Immature natural killer cell (primary cell): Measurements from ENCODE around the gene NSG2. TPM values are rescaled to one million over a fixed set of nuclear protein-coding genes. Genes with fewer than 3 reads are reported as not detected.

Experiments used
- DNase-seq, 3 donors: peaks; one replicate each; pipeline ENCODE4 v3.0.0; 2022; ENCODE audit warnings: mixed read lengths in 1 of 3
- H3K27ac Mint-ChIP-seq, 6 donors: one replicate each; pipeline ENCODE4 v1.8.0; 2020; ENCODE audit warnings: mixed read lengths in 6 of 6, mild to moderate bottlenecking in 5 of 6, inconsistent platforms in 4 of 6, moderate library complexity in 3 of 6
- H3K27me3 Mint-ChIP-seq, 3 donors: one replicate each; pipeline ENCODE4 v1.8.0; 2020 to 2021; ENCODE audit warnings: low read depth in 3 of 3, mild to moderate bottlenecking in 3 of 3, mixed read lengths in 3 of 3, moderate library complexity in 3 of 3, inconsistent platforms in 1 of 3
- H3K36me3 Mint-ChIP-seq, 3 donors: one replicate each; pipeline ENCODE4 v1.8.0; 2020; ENCODE audit warnings: mixed read lengths in 3 of 3, inconsistent platforms in 2 of 3, mild to moderate bottlenecking in 2 of 3
- H3K4me1 Mint-ChIP-seq, 2 donors: one replicate each; pipeline ENCODE4 v1.8.0; 2020; ENCODE audit warnings: inconsistent platforms in 2 of 2, mild to moderate bottlenecking in 2 of 2, mixed read lengths in 2 of 2, moderate library complexity in 1 of 2
- H3K4me3 Mint-ChIP-seq, 5 donors: one replicate each; pipeline ENCODE4 v1.8.0; 2020; ENCODE audit warnings: mild to moderate bottlenecking in 5 of 5, mixed read lengths in 5 of 5, inconsistent platforms in 3 of 5, moderate library complexity in 3 of 5
- H3K9me3 Mint-ChIP-seq, 6 donors: one replicate each; pipeline ENCODE4 v1.8.0; 2020; ENCODE audit warnings: mild to moderate bottlenecking in 6 of 6, mixed read lengths in 6 of 6, inconsistent platforms in 4 of 6, moderate library complexity in 3 of 6
- polyA plus RNA-seq, 3 donors: library from polyadenylated mRNA; unstranded; fragments of 300-500 nt; fragmentation: Illumina TruSeq; gene quantifications; one replicate each; pipeline ENCODE4 v1.2.3, GENCODE V29; 2021

The NSG2 gene
- polyA plus RNA-seq, 3 donors from 2014 or later = not detected

DNA sequence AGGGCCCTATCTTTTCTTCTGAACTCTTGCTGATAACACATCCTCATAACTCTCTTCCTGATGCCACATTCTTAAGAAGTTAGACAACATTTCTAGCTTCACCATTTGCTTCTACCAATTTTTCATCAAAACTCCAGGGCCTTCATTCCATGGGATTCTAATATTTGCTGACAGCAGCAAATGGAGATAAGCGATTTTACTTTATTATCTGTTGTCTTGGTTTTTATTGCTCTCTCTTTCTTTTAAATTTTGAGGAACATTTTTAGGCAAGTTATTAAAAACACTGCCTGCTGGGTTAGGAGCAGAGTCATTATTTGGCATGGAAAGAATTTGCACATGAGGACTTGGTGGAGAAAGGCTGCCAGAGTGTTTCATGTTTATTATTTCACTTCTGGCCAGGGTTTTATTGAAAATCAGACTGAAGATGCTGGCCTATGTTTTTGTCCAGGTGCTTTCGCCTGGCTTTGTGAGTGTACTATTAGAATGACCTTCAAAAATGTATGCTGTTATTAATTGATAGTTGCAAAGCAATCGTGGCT lies 27.7 kb downstream of the NSG2 start:
- H3K36me3 Mint-ChIP-seq = no peaks in the 10 kb centered on the region
- no peak for DNase-seq
- H3K4me1 Mint-ChIP-seq = no peaks in the 10 kb centered on the region
- no peak overlapping the region for H3K4me3 Mint-ChIP-seq
- H3K27me3 Mint-ChIP-seq = peaks cover 1 to 2% (median 1%) of the 10 kb centered on the region in 3 donors
- H3K27ac Mint-ChIP-seq = no peak overlapping the region
- peaks cover 0 to 2% (median 0%) of the 10 kb centered on the region in 6 donors for H3K9me3 Mint-ChIP-seq

DNA sequence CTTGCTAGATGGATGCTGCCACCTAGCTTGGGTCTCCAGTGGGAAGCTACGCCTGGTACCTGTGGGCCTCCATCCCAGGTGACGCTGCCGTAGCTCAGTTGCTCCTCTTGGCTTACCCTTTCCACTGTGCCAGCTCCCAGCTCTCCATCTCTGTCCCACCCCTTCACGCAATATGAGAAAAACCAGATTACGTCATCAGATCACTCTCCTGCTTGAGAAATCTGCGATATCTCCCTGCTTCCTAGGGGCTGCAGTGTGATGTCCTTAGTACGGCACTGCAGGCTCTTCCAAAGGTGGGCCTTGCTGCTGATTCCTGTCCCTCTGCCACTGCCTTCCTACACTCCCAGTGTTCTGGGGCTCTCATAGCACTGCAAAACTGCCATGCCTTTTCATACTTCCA lies 28.9 kb downstream of the NSG2 start:
- Mint-ChIP-seq H3K36me3 (no peaks in the 10 kb centered on the region), H3K27me3 (peaks cover 1 to 4% (median 2%) of the 10 kb centered on the region in 3 donors), H3K4me3 (no peak overlapping the region), H3K27ac (no peak overlapping the region), H3K9me3 (peaks cover 0 to 2% (median 0%) of the 10 kb centered on the region in 6 donors), H3K4me1 (no peaks in the 10 kb centered on the region)
- DNase-seq = no peak

DNA sequence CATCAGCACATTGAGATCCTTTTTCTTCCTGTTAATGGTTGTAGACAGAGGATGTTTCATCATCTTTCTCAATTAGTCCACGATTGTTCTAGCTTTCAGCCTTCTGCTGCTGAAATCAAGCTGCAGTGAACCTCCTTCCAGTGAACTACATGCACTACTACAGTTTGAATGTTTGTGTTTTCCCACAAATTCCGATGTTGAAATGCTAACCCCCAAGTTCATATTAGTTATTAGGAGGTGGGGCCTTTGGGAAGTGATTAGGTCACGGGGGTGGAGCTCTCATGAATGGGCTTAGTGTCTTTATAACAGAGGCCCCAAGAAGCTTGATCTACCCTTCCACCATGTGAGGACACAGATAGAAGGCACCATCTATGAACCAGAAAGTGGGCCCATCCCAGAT lies 32.9 kb downstream of the NSG2 start:
- Mint-ChIP-seq H3K4me3 (no peak overlapping the region), H3K36me3 (no peaks in the 10 kb centered on the region), H3K4me1 (no peaks in the 10 kb centered on the region), H3K27me3 (peaks cover 3 to 8% (median 6%) of the 10 kb centered on the region in 3 donors), H3K9me3 (no peaks in the 10 kb centered on the region), H3K27ac (no peak overlapping the region)
- no peak for DNase-seq

DNA sequence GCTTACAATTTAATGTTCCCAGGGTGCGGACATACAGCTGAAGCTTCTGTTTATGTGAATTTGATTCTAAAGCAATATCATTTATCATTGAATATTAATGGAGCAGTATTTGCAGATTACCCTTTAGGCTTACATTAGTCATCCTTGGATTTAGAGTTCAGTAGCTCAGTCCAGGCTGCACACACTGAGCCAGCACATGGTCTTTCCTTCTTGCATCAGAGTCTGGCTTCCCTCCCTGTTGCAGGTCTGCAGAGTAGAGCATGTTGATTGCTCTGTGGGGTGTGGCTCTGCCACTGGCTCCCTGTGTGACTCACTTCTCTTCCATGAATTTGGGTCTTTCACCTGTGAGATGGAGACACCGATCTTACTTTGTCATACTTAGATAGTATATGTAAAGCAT lies 36.8 kb downstream of the NSG2 start:
- Mint-ChIP-seq H3K36me3 (no peaks in the 10 kb centered on the region), H3K27ac (no peak overlapping the region), H3K27me3 (peaks cover 2 to 7% (median 6%) of the 10 kb centered on the region in 3 donors), H3K4me3 (no peak overlapping the region), H3K4me1 (no peaks in the 10 kb centered on the region), H3K9me3 (no peaks in the 10 kb centered on the region)
- no peak for DNase-seq

DNA sequence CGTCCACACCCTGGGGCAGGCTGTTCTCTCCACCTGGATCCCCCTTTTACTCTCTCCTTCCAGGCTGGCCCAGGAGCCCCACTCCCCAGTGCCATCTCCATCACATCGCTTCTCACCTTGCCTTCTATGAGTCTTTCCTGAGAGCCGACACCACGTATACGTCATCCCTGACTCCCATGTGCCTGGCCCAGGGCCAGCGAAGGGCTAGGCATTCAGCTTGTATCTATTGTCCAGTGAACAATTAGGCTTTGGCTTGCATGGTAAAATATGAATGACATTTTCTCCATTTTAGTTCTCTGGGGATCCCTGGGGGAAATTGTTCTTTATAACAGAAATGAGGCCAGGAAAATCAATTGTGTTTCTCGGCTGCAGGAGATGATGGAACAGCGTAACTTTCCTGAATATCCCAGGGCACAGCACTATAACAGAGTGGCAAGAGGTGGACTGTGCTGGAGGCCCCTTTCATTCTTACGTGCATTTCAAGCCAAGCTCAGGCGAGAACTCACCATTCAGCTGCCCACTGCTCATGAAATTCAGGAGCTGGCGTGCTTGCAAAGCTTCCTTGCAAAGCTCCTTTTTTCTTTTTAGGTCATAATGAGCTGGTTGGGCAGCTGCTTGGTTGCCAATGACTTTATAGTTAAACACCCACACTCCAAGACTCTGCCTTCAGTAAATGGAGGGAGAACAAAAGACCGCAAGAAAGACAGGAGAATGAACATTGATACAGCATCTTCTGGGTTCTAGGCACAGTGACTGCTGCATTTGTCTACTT lies 37.7 kb downstream of the NSG2 start:
- no peaks in the 10 kb centered on the region for H3K9me3 Mint-ChIP-seq
- H3K27ac Mint-ChIP-seq = no peak overlapping the region
- no peak for DNase-seq
- no peaks in the 10 kb centered on the region for H3K36me3 Mint-ChIP-seq
- no peaks in the 10 kb centered on the region for H3K4me1 Mint-ChIP-seq
- no peak overlapping the region for H3K4me3 Mint-ChIP-seq
- peaks cover 2 to 7% (median 6%) of the 10 kb centered on the region in 3 donors for H3K27me3 Mint-ChIP-seq

DNA sequence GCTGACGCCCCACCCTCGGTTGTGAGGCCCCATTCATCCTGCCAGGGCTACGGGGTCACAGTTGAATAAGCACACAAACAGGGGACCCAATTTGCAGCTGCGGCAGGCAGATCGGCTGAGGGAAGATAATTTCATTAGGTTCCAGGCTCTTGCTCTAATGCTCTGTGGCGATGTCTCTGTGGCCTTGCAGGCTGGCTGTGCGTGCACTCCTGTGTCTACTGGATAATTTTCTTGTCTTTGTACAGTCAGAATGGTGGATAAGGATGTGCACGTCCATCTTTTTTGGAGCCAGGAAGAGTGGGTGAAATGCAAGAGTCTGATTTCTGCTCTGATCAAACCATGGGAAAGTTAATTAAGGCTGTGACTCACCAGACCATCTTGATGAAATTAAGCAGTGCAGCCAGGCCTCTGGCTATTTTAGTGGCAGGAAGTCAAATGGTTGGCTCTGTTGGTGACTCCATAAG lies 39.2 kb downstream of the NSG2 start:
- H3K4me1 Mint-ChIP-seq = no peaks in the 10 kb centered on the region
- DNase-seq = no peak
- H3K36me3 Mint-ChIP-seq = no peaks in the 10 kb centered on the region
- H3K27ac Mint-ChIP-seq = no peak overlapping the region
- no peak overlapping the region for H3K4me3 Mint-ChIP-seq
- H3K9me3 Mint-ChIP-seq = no peaks in the 10 kb centered on the region
- peaks cover 3 to 4% (median 3%) of the 10 kb centered on the region in 3 donors for H3K27me3 Mint-ChIP-seq

DNA sequence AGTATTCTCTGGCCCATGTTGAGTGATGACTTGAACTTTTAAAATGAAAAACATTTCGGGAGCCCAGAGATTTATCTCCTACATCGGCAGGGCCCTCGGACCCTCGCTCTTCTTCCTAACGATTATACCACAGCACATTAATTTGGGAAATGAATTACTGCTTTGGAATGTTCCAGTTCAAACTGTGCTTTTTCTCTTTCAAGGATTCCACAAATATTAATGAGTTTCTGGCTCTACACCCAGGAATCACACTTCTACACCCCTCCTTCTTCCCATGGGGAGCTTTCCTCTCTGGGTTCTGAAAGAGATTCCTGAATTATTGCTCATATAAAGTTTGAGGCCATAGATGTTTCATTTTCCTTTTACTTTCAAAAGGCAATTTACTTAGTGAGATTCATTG lies 41.2 kb downstream of the NSG2 start:
- no peak overlapping the region for H3K4me3 Mint-ChIP-seq
- no peak for DNase-seq
- no peaks in the 10 kb centered on the region for H3K36me3 Mint-ChIP-seq
- H3K4me1 Mint-ChIP-seq = no peaks in the 10 kb centered on the region
- H3K27me3 Mint-ChIP-seq = peaks cover 2 to 5% (median 3%) of the 10 kb centered on the region in 3 donors
- no peak overlapping the region for H3K27ac Mint-ChIP-seq
- peaks cover 0 to 2% (median 0%) of the 10 kb centered on the region in 6 donors for H3K9me3 Mint-ChIP-seq

DNA sequence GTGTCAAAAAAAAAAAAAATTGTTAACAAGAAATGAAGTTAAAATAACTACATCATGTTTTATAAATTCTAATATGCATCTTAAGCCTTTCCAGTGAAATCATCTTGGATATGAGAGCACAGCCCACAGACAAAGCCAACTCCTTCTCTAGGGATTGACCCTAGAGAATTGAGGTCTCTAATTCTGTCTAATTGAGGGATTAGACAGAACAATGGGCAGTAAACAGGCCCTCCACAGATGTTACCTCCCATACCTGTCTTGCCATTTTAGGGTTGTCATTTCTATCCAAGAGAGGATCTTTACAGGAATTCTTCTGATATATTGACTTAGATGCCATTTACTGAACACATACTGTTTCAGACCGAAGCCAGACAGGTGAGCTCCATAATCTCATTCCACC lies 42.3 kb downstream of the NSG2 start:
- no peak for DNase-seq
- Mint-ChIP-seq H3K9me3 (peaks cover 0 to 2% (median 0%) of the 10 kb centered on the region in 6 donors), H3K4me1 (no peaks in the 10 kb centered on the region), H3K27ac (no peak overlapping the region), H3K36me3 (no peaks in the 10 kb centered on the region), H3K27me3 (peaks cover 2 to 5% (median 3%) of the 10 kb centered on the region in 3 donors), H3K4me3 (no peak overlapping the region)

DNA sequence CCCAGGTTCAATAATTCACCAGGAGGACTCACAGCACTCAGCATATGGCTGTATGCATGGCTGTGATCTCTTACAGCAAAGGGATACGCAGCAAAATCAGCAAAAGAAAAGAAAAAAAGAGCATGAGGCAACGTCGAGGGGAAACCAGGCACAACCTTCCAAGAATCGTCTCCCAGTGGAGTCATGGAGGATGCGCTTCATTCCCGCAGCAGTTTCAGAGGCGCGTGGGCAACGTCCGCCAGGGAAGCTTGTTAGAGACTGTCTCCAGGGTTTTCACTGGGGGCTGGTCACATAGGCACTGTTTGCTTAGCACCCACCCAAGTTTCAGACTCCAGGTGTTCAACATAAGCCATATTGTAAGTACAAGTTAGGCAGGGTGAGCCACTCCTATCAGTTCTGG lies 44.6 kb downstream of the NSG2 start:
- H3K4me3 Mint-ChIP-seq = no peak overlapping the region
- H3K9me3 Mint-ChIP-seq = peaks cover 0 to 2% (median 0%) of the 10 kb centered on the region in 6 donors
- no peaks in the 10 kb centered on the region for H3K36me3 Mint-ChIP-seq
- H3K4me1 Mint-ChIP-seq = no peaks in the 10 kb centered on the region
- no peak for DNase-seq
- H3K27ac Mint-ChIP-seq = no peak overlapping the region
- peaks cover 1 to 6% (median 2%) of the 10 kb centered on the region in 3 donors for H3K27me3 Mint-ChIP-seq

DNA sequence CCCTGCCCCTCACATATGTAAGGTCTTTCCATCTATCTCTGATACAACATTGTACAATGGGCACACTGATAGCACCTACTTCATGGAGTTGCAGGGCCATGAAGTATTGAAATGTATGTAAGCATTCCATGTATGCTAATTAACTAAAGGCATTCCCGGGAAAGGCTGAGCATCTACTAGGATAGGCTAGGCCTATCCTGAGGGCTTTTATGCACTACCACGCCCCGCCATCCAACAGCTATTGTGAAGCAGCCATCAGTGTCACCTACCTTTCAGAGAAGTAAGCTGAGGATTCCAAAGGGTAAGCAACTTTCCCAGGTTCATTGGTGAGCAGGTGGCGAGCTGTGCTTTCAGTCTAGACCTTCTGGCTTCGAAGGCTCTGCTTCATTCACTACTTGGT lies 47.6 kb downstream of the NSG2 start:
- Mint-ChIP-seq H3K9me3 (peaks cover 0 to 2% (median 0%) of the 10 kb centered on the region in 6 donors), H3K4me3 (no peak overlapping the region), H3K27ac (no peak overlapping the region), H3K27me3 (peaks cover 1 to 6% (median 2%) of the 10 kb centered on the region in 3 donors), H3K4me1 (no peaks in the 10 kb centered on the region), H3K36me3 (no peaks in the 10 kb centered on the region)
- DNase-seq = no peak

DNA sequence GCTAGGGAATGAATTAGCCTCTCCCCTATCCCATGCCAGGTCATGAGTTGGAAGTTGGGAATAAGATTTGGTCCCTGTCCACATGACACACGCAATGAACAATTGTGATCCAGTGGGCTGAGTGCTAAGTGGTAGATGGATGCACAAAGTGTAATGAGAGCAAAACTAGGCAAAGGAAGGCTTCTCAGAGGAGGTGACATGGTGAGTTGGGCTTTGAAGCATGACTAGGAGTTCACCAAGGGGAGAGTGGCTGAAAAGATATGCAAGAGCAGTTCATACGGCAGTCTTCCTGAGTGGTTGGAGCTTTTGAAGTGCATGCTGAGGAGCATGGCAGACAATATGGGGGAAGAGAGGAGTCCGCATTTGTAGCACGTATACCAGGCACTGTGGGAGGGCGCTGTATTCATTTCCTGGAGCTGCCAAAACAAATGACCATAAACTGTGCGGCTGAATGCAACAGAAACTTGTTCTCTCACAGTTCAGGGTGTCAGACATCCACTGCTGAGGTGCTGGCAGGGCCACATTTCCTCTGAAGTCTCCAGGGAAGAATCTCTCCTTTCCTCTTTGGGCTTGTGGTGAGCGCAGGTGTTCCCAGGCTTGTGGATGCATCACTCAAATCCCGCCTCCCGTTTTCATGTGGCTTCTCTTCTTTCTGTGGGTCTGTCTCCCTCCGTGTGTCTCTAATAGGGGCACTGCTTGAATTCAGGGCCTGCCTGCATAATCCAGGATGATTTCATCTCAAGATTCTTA lies 49.5 kb downstream of the NSG2 start:
- Mint-ChIP-seq H3K27me3 (peaks cover 0 to 6% (median 1%) of the 10 kb centered on the region in 3 donors), H3K27ac (no peak overlapping the region), H3K4me1 (no peaks in the 10 kb centered on the region), H3K4me3 (no peak overlapping the region), H3K9me3 (peaks cover 0 to under 1% (median 0%) of the 10 kb centered on the region in 6 donors), H3K36me3 (no peaks in the 10 kb centered on the region)
- DNase-seq = no peak

DNA sequence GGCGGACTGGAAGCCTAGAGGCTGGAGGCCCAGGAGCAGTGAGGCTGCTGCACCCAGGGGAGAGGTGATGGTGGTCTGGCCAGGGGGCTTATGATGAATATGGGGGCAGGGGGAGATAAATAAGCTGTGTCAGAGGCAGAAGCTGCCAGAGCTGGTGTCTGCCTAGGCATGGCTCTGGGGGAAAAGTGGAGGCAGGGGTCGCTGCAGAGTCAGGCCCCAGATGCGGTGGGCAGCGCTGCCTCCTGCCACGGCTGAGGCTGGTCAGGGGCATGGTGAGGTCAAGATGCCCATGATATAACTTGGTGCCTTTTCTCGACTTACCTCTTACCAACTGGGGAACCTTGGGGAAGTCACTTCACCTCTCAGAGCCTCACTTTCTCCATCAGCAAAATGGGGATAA lies 51.1 kb downstream of the NSG2 start:
- peaks cover 0 to 4% (median 1%) of the 10 kb centered on the region in 3 donors for H3K27me3 Mint-ChIP-seq
- no peaks in the 10 kb centered on the region for H3K9me3 Mint-ChIP-seq
- H3K4me1 Mint-ChIP-seq = no peaks in the 10 kb centered on the region
- H3K27ac Mint-ChIP-seq = no peak overlapping the region
- no peak overlapping the region for H3K4me3 Mint-ChIP-seq
- DNase-seq = no peak
- no peaks in the 10 kb centered on the region for H3K36me3 Mint-ChIP-seq

DNA sequence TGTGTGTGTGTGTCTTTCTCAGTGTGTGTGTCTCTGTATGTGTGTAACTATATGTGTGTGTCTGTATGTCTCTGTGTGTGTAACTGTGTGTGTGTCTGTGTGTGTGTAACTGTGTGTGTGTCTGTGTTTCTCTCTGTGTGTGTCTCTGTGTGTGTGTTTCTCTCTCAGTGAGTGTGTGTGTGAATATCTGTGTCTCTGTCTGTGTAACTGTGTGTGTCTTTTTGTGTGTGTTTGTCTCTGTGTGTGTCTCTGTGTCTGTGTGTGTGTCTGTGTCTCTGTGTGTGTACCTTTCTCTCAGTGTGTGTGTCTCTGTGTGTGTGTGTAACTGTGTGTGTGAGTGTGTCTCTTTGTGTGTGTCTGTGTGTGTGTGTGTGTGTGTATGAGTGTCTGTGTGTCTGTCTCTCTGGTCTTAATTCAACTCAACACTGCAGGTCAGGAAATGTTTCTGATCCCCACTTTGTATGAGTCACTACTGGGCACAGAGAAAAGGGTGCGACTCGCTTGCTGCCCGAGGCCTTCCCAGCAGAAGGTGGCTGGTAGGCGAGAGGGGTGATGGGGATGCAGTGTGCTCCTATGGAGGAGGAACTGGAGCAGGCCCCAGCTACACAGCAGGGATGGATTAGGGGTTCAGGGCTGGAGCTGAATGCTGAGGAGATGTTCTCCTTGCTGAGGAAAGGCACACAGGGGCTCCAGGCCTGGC lies 52.1 kb downstream of the NSG2 start:
- Mint-ChIP-seq H3K9me3 (no peaks in the 10 kb centered on the region), H3K27me3 (peaks cover 0 to 4% (median under 1%) of the 10 kb centered on the region in 3 donors), H3K36me3 (no peaks in the 10 kb centered on the region), H3K27ac (no peak overlapping the region), H3K4me3 (no peak overlapping the region), H3K4me1 (no peaks in the 10 kb centered on the region)
- DNase-seq = no peak
